Measurements from ENCODE around the gene SLC49A4. TPM values are rescaled to one million over a fixed set of nuclear protein-coding genes. Genes with fewer than 3 reads are reported as not detected.

Gene SLC49A4
- total RNA-seq, 2 experiments from 2014 or later, result 2.4 TPM

DNA sequence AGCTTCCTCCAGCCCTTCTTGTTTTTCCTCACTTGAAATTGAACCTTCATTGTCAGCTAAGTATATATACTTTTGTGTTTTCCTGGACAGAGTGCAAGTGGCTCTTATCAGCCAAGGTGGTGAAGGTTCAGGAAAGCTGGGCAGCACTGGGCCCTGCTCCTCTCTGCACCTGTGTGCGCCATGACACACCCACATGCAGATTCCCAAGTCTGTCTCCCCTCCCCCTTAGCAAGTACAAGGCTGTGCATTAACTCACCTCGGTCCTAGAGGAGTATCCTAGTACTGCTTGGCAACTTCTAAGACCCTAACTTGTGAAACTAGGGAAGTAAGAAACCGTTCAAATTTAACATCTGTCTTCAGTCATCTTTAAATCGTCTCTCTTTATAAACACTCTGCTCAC is 85.8 kb downstream of the SLC49A4 start:
- POLR2A ChIA-PET, result no interaction called here

DNA sequence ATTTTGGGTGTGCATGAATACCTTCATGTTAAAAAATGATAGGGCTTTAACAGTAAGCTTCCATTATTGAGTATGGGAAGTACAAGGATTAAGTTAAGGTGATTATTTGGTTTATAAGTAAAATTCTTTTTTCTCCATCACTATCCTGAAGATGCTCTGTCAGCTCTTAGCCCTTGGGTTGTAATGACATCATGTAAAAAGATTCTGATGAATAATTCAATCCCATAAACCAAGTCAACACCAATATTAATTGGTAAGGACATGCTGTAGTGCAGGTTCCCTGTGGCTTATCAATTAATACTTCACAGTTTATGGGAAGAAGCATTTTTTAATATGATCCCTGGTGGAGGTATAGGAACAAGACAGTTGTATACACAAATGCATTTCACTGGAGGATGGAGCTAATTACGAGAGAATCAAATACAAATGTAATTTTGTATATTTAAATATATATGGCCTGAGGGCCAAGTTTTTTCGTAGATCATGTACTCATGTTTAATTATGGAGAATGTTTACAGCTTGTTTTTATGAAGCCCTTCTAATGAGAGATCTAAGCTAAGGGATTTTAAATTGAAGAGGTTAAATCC is 87.6 kb downstream of the SLC49A4 start:
- Mint-ChIP-seq H3K4me3 (no peak overlapping the region), H3K4me1 (no peaks in the 10 kb centered on the region), H3K27ac (no peak overlapping the region), H3K36me3 (ENCODE audit: low read depth) (peaks cover 3% of the 10 kb centered on the region), H3K9me3 (no peaks in the 10 kb centered on the region), H3K27me3 (no peaks in the 10 kb centered on the region)
- ChIA-PET POLR2A (no interaction called here), CTCF (interaction anchor here (0.9 to 1.2 kb wide), 2 partner anchors 96 to 127 kb away, joined by 3 read pairs; no protein-coding TSS in a partner anchor)
- DNase-seq, result no peak

More for the DNA sequence above, 85.8 kb downstream of the SLC49A4 start:
- H3K27me3 Mint-ChIP-seq, result no peaks in the 10 kb centered on the region
- H3K4me1 Mint-ChIP-seq, result peaks cover 8% of the 10 kb centered on the region
- peaks cover under 1% of the 10 kb centered on the region for H3K9me3 Mint-ChIP-seq
- H3K27ac Mint-ChIP-seq, result no peak overlapping the region
- peaks cover 3% of the 10 kb centered on the region for H3K36me3 Mint-ChIP-seq (ENCODE audit: low read depth)
- CTCF ChIA-PET, result interaction anchor here (0.7 kb wide), 1 partner anchor 14 kb away, joined by 3 read pairs; no protein-coding TSS in a partner anchor
- H3K4me3 Mint-ChIP-seq, result no peak overlapping the region
- DNase-seq, result no peak

DNA sequence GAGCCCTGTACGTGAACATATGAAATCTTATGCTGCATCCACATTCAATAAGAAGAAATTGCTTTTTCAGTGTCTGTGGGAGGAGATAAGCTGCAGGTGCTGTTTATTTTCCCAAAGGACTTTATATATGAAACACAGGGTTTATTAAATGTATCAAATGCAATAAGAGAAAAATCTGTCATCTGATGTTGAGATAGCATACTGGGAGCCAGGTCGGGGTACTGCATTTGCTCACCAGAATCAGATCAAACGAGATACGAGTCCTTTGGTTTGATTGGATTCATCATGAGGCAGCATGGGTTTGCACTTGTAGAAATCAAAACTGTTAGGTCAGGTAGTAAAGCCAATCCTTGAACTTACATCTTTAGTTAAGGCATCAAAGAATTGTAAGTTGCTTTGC is 91.4 kb downstream of the SLC49A4 start:
- Mint-ChIP-seq H3K36me3 (ENCODE audit: low read depth) (peaks cover 2% of the 10 kb centered on the region), H3K9me3 (no peaks in the 10 kb centered on the region), H3K27me3 (no peaks in the 10 kb centered on the region), H3K4me1 (peaks cover 13% of the 10 kb centered on the region), H3K27ac (no peak overlapping the region), H3K4me3 (no peak overlapping the region)
- ChIA-PET CTCF (no interaction called here), POLR2A (no interaction called here)
- no peak for DNase-seq

DNA sequence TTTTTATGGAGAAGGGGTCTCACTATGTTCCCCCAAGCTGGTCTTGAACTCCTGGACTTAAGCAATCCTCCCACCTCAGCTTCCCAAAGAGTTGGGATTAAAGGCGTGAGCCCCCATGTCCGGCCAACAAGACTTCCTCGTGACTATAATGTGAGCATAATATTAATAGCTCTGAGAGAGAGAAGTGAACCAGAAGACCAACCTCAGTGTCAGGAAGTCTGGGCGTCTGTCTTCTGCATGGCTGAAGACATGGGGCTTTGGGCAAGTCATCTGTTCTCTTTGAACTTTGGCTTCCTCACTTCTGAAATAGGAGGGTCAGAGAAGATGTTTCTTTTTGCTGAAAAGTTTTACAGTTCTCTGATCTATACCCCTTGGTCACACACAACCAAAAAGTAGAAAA is 92.1 kb downstream of the SLC49A4 start:
- no peaks in the 10 kb centered on the region for H3K36me3 Mint-ChIP-seq (ENCODE audit: low read depth)
- ChIA-PET POLR2A (no interaction called here), CTCF (no interaction called here)
- H3K9me3 Mint-ChIP-seq, result no peaks in the 10 kb centered on the region
- no peak overlapping the region for H3K4me3 Mint-ChIP-seq
- no peak for DNase-seq
- H3K27me3 Mint-ChIP-seq, result no peaks in the 10 kb centered on the region
- peaks cover 13% of the 10 kb centered on the region for H3K4me1 Mint-ChIP-seq
- H3K27ac Mint-ChIP-seq, result no peak overlapping the region

DNA sequence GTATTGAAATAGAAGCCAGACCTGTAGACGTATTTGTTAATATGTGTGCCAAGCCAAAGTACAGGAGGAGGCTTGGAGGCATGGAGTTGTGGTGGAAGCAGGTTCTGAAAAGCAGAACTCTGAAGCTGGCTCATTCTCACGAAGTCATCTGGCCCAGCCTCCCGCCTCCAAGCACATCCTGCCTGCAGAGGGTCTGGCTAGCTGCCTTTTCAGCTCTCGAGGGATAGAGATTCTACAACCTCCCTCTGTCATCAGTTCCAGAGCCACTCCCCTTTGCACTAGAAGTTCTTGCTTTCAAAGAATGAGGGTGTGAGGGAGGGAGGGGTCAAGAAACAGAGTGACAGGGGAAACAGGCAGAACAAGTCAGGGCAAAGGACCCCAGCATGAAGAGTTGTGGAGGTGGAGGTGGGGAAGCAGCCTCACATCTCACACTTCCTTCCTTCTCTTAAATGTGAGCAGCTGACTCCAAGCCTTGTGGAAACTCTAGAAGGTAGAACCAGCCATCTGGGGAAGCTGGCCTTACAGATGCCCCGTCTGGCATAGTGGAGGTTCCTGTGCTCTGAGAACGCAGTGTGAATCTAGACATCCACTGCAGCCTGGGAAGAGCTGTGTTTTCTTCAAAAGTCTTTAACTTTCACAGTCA is 95.3 kb downstream of the SLC49A4 start:
- H3K36me3 Mint-ChIP-seq (ENCODE audit: low read depth), result no peaks in the 10 kb centered on the region
- peaks cover 5% of the 10 kb centered on the region for H3K27me3 Mint-ChIP-seq
- peaks cover 29% of the 10 kb centered on the region for H3K4me1 Mint-ChIP-seq
- H3K27ac Mint-ChIP-seq, result no peak overlapping the region
- no peak overlapping the region for H3K4me3 Mint-ChIP-seq
- ChIA-PET POLR2A (no interaction called here), CTCF (no interaction called here)
- no peaks in the 10 kb centered on the region for H3K9me3 Mint-ChIP-seq
- no peak for DNase-seq

DNA sequence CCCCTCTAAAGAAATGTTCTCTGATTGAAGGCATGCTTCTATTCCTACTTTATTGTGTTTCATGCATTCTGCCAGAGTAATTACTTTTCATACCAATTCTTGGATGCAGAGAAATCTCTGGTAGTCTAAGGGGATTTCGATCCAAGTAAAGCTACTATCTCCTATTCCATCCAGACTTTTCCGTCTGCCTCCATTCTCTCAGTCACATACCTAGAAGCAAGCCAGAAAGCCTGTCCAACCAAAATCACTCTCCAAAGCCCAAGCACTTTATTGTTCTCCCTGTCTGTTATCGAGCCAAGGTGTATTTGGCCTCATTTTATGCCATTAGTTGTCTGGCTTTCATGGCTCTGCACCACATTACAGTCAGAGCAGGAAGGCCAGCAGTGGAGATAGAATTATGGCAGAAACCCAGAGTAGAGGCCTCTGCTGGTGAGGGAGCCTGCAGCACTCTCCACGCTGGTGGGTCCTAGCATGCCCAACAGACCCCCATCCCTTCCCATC is 95.9 kb downstream of the SLC49A4 start:
- Mint-ChIP-seq H3K36me3 (ENCODE audit: low read depth) (no peaks in the 10 kb centered on the region), H3K4me3 (no peak overlapping the region), H3K27ac (no peak overlapping the region), H3K4me1 (peaks cover 29% of the 10 kb centered on the region), H3K9me3 (no peaks in the 10 kb centered on the region), H3K27me3 (peaks cover 9% of the 10 kb centered on the region)
- ChIA-PET POLR2A (no interaction called here), CTCF (no interaction called here)
- DNase-seq, result no peak

DNA sequence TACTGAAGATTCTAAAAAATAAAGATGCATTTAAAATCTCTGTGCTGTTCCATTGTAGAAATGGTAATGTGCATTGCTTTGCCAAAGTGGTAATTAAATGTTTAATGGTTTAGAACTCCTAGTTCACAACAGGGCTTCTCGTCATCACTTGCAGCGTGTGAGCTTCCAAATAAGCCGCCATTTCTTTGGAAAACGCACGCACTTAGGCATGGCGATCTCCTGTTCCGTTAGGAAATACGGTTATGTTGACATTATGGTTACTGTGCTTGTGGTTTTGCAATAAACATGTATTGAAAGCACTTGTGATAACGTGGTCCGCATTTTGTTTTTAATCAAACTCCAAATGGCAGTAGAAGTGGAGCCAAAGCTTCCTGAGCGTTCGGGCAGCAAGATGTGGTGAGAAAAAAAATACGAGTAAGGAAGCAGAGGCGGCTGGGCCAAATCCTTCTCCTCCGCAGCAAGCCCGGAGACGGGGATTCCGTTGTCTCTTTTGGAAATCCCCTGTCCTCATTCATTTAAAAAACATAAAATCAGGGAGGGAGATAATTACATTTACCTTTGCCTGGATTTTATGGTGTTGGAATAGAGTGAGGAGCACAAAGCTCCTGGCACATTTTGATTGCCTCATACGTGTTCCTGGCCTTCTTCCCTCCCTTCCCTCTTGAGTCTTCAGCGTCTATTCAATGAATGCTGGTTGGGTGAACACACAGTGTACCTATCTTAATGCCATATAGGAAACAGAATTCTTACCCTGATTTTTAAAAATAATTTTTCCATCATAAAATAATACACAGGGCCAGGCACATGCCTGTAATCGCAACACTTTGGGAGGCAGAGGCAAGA is 97.5 kb downstream of the SLC49A4 start:
- Mint-ChIP-seq H3K4me3 (no peak overlapping the region), H3K36me3 (ENCODE audit: low read depth) (no peaks in the 10 kb centered on the region), H3K4me1 (peaks cover 29% of the 10 kb centered on the region), H3K27ac (no peak overlapping the region), H3K27me3 (peaks cover 19% of the 10 kb centered on the region), H3K9me3 (no peaks in the 10 kb centered on the region)
- ChIA-PET POLR2A (no interaction called here), CTCF (interaction anchor here (0.9 kb wide), 1 partner anchor 137 kb away, joined by 3 read pairs; no protein-coding TSS in a partner anchor)
- DNase-seq, result no peak

DNA sequence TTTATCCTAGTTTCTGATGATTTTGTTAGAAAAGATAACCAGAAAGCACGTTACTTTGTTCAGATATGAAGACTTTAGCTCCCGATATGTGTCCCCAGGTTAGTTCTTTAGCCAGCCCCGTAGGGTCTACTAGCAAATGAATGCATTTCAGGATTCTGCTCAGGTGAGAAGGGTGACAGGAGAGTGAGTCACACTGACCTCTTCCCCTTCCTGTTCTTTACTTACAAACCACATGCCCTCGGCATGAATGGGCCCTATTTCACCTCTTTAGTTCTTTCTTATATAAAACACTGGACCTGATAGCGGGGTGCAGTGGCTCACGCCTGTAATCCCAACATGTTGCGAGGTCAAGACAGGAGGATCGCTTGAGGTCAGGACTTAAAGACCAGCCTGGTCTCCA is 98.4 kb downstream of the SLC49A4 start:
- Mint-ChIP-seq H3K9me3 (no peaks in the 10 kb centered on the region), H3K27ac (no peak overlapping the region), H3K36me3 (ENCODE audit: low read depth) (no peaks in the 10 kb centered on the region), H3K4me1 (peaks cover 29% of the 10 kb centered on the region), H3K27me3 (peaks cover 19% of the 10 kb centered on the region), H3K4me3 (no peak overlapping the region)
- ChIA-PET CTCF (interaction anchor here (1.5 kb wide), 1 partner anchor 136 kb away, joined by 4 read pairs; no protein-coding TSS in a partner anchor), POLR2A (no interaction called here)
- peak; percentile 40 for DNase-seq

DNA sequence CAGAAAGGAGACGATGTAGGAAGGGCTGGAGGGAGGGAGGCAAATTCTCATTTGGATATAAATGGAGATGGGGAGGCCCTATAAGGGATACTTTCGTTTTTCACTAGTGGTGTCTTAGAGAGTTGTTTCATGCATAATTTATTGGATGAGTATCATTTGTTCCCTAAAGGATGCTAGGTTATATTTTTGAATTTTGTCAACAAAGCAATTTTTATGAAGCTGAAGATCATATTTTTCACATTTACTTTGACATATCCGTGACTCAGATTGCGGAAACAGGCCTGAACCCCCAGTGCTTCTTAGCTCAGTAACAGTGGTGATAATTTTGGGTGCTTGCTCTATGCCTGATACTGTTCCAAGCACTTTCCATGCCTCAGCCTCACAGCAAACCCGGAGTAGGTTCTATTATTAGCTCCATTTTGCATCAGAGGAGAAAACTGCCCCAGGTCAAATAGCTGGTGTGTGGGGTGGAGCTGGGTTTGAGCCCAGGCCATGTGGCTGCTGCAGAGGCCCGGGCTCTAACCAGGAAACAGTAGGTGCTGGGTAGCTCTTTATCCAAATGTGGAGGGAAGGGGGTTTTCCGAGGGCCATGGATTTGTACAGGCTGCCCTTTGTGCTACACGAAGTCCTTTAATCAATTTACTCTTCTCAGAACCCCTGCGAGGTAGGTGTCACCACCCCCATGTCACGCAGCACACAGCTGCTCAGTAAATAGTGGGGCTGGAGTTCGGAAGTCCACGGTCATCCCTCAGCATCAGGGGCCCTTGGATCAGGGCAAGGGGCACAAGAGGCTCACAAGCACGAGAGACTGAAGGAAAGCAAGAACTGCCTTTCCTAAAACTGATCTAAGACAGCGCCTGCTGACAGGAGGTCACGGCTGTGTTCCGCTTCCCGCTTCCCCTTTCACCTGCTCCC is 99.1 kb downstream of the SLC49A4 start:
- H3K27ac Mint-ChIP-seq, result no peak overlapping the region
- H3K4me1 Mint-ChIP-seq, result peaks cover 29% of the 10 kb centered on the region
- H3K4me3 Mint-ChIP-seq, result no peak overlapping the region
- DNase-seq, result no peak
- H3K9me3 Mint-ChIP-seq, result no peaks in the 10 kb centered on the region
- POLR2A ChIA-PET, result no interaction called here
- H3K27me3 Mint-ChIP-seq, result peaks cover 27% of the 10 kb centered on the region
- H3K36me3 Mint-ChIP-seq (ENCODE audit: low read depth), result no peaks in the 10 kb centered on the region
- CTCF ChIA-PET, result interaction anchor here (1.5 kb wide), 1 partner anchor 137 kb away, joined by 4 read pairs; no protein-coding TSS in a partner anchor

DNA sequence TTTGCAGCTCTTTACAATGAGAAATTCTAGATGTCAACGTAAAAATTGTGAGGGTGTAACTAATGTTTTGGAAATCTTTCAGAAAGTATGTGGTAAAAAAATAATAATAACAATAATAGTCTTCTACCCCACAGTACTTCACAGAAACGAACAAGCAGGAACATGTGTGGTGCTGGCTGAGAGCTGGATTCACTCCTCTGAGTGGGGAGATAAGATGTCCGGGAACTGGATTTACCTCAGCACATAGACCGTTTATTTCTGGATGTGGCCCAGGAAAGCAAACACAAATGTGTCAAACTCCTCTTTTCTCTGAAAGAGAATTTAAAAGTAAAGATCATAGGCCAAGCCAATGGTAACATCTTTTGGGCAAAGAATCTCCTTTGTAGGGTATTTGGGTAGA is 103.4 kb downstream of the SLC49A4 start:
- no peak overlapping the region for H3K4me3 Mint-ChIP-seq
- no peaks in the 10 kb centered on the region for H3K36me3 Mint-ChIP-seq (ENCODE audit: low read depth)
- CTCF ChIA-PET, result interaction anchor here (0.8 kb wide), 1 partner anchor 8 kb away, joined by 3 read pairs; no protein-coding TSS in a partner anchor
- no peak overlapping the region for H3K27ac Mint-ChIP-seq
- H3K4me1 Mint-ChIP-seq, result peaks cover 11% of the 10 kb centered on the region
- POLR2A ChIA-PET, result no interaction called here
- no peaks in the 10 kb centered on the region for H3K9me3 Mint-ChIP-seq
- DNase-seq, result no peak
- H3K27me3 Mint-ChIP-seq, result peaks cover 28% of the 10 kb centered on the region

DNA sequence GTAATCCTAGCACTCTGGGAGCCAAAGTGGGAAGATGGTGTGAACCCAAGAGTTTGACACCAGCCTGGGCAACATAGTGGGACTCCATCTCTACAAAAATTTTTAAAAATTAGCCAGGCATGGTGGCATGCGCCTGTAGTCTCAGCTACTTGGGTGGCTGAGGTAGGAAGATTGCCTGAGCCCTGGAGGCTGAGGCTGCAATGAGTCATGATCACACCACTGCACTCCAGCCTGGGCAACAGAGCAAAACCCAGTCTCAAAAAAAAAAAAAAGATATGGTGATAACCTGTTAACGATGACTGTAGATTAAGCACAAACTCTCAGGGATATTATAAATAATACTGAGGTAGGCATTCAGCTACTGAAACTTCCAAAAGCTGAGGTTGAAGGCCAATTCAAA is 107.5 kb downstream of the SLC49A4 start:
- Mint-ChIP-seq H3K27me3 (peaks cover 36% of the 10 kb centered on the region), H3K9me3 (no peaks in the 10 kb centered on the region), H3K27ac (no peak overlapping the region), H3K36me3 (ENCODE audit: low read depth) (no peaks in the 10 kb centered on the region), H3K4me1 (no peaks in the 10 kb centered on the region), H3K4me3 (no peak overlapping the region)
- CTCF ChIA-PET, result no interaction called here
- DNase-seq, result no peak
- POLR2A ChIA-PET, result no interaction called here

DNA sequence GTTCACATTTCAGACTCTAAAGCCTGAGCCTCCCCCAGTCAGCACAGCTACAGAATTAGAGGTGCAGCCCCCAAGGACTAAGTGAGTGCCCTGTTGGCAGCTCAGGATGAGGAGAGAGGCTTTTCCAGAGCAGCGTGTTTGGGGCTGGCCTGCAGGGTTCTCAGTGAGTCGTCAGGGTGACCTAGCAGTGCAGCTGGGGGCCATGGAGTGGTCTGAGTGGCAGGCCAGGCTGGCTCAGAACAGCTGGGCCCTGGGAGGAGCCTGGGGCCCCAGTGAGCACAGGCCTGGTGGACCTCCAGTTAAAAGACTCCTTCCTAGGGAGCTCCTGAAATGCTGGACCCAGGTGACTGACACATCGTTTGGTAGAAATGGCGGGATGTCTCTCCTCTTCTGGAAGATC is 108.3 kb downstream of the SLC49A4 start:
- H3K4me3 Mint-ChIP-seq, result no peak overlapping the region
- no peaks in the 10 kb centered on the region for H3K4me1 Mint-ChIP-seq
- no peaks in the 10 kb centered on the region for H3K36me3 Mint-ChIP-seq (ENCODE audit: low read depth)
- ChIA-PET CTCF (interaction anchor here (1.6 kb wide), 1 partner anchor 129 kb away, joined by 3 read pairs; no protein-coding TSS in a partner anchor), POLR2A (interaction anchor here (0.6 kb wide), 1 partner anchor 1155 kb away, joined by 3 read pairs; no protein-coding TSS in a partner anchor)
- peaks cover 36% of the 10 kb centered on the region for H3K27me3 Mint-ChIP-seq
- H3K9me3 Mint-ChIP-seq, result no peaks in the 10 kb centered on the region
- no peak overlapping the region for H3K27ac Mint-ChIP-seq
- no peak for DNase-seq

Data from activated CD4-positive, alpha-beta memory T cell treated with anti-CD3 and anti-CD28 coated beads, Interleukin-2, amount 10 ng/mL, durations not matched to agents 7 days and 5 days (primary cell).